Measurements from ENCODE around the gene PRG2.
A peak's percentile ranks its signal among the peaks of the same experiment; 100 is the strongest.

Gene PRG2

DNA sequence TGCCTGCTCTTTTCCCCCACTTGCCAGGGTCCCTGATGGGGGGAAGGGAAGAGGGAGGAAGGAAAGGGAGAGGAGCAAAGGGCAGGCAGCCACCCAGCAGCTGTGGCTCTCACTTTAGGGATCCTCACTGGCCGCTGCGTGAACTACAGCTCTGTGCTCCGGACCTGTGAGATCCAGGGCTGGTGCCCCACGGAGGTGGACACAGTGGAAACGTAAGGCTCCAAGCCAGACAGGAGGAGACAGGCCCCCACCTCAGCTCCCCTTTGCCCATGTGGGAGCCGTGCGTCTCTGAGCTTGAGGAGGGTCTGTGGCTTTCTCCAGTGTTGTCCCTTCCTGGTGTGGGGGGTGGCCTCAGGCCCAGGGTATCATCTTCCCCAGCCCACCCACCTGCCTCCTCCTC, 42.4 kb downstream of the PRG2 start (continued):
- TF ChIP-seq TCF4 (CRISPR knock-in tag; IDR thresholded peaks at IDR 0.05; ENCODE audit: borderline replicate concordance) (no peak), ZNF565 (CRISPR knock-in tag; conservative IDR thresholded peaks at IDR 0.05; ENCODE audit: low read depth) (no peak), ZNF70 (CRISPR knock-in tag; IDR thresholded peaks at IDR 0.05) (no peak), BACH2 (CRISPR knock-in tag; IDR thresholded peaks at IDR 0.05; ENCODE audit: borderline replicate concordance) (no peak), ISL1 (CRISPR knock-in tag; IDR thresholded peaks at IDR 0.05) (no peak), ZNF8 (CRISPR knock-in tag; IDR thresholded peaks at IDR 0.05) (no peak), OSR1 (CRISPR knock-in tag; IDR thresholded peaks at IDR 0.05) (no peak), ARNTL (CRISPR knock-in tag; IDR thresholded peaks at IDR 0.05; ENCODE audit: borderline replicate concordance, low read depth) (no peak), ZFP3 (CRISPR knock-in tag; IDR thresholded peaks at IDR 0.05) (no peak)
- TF ChIP-seq, protein P1, sequence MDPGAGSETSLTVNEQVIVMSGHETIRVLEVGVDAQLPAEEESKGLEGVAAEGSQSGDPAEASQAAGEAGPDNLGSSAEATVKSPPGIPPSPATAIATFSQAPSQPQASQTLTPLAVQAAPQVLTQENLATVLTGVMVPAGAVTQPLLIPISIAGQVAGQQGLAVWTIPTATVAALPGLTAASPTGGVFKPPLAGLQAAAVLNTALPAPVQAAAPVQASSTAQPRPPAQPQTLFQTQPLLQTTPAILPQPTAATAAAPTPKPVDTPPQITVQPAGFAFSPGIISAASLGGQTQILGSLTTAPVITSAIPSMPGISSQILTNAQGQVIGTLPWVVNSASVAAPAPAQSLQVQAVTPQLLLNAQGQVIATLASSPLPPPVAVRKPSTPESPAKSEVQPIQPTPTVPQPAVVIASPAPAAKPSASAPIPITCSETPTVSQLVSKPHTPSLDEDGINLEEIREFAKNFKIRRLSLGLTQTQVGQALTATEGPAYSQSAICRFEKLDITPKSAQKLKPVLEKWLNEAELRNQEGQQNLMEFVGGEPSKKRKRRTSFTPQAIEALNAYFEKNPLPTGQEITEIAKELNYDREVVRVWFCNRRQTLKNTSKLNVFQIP (CRISPR knock-in tag; IDR thresholded peaks at IDR 0.05; ENCODE audit: borderline replicate concordance, low read depth): no peak

DNA sequence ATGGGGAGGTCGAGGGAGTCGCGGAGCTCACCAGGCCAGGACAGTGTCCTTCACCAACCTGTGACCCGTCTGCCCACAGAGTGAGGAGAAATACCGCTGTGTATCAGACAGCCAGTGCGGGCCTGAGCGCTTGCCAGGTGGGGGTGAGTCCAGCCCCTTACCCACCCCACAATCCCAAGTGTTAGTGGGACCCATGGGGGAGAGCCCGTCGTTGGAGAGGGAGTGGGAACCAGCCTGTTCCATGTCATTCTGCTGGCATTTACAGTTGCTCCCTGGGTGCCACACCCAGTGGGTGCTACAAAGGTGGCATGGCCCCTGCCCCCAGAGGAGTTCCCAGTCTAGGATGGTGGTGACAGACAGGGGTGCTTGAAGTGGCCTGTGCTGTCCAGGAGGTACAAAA, 43.1 kb downstream of the PRG2 start:
- TF ChIP-seq BACH2 (CRISPR knock-in tag; IDR thresholded peaks at IDR 0.05; ENCODE audit: borderline replicate concordance) (no peak), PPARA (CRISPR knock-in tag; IDR thresholded peaks at IDR 0.05; ENCODE audit: borderline replicate concordance) (no peak), ZNF8 (CRISPR knock-in tag; IDR thresholded peaks at IDR 0.05) (no peak), ISL1 (CRISPR knock-in tag; IDR thresholded peaks at IDR 0.05) (no peak), ESRRG (CRISPR knock-in tag; IDR thresholded peaks at IDR 0.05) (no peak)
- TF ChIP-seq, protein P2, sequence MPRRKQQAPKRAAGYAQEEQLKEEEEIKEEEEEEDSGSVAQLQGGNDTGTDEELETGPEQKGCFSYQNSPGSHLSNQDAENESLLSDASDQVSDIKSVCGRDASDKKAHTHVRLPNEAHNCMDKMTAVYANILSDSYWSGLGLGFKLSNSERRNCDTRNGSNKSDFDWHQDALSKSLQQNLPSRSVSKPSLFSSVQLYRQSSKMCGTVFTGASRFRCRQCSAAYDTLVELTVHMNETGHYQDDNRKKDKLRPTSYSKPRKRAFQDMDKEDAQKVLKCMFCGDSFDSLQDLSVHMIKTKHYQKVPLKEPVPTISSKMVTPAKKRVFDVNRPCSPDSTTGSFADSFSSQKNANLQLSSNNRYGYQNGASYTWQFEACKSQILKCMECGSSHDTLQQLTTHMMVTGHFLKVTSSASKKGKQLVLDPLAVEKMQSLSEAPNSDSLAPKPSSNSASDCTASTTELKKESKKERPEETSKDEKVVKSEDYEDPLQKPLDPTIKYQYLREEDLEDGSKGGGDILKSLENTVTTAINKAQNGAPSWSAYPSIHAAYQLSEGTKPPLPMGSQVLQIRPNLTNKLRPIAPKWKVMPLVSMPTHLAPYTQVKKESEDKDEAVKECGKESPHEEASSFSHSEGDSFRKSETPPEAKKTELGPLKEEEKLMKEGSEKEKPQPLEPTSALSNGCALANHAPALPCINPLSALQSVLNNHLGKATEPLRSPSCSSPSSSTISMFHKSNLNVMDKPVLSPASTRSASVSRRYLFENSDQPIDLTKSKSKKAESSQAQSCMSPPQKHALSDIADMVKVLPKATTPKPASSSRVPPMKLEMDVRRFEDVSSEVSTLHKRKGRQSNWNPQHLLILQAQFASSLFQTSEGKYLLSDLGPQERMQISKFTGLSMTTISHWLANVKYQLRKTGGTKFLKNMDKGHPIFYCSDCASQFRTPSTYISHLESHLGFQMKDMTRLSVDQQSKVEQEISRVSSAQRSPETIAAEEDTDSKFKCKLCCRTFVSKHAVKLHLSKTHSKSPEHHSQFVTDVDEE (CRISPR knock-in tag; IDR thresholded peaks at IDR 0.05): no peak
- ATAC-seq: no peak

DNA sequence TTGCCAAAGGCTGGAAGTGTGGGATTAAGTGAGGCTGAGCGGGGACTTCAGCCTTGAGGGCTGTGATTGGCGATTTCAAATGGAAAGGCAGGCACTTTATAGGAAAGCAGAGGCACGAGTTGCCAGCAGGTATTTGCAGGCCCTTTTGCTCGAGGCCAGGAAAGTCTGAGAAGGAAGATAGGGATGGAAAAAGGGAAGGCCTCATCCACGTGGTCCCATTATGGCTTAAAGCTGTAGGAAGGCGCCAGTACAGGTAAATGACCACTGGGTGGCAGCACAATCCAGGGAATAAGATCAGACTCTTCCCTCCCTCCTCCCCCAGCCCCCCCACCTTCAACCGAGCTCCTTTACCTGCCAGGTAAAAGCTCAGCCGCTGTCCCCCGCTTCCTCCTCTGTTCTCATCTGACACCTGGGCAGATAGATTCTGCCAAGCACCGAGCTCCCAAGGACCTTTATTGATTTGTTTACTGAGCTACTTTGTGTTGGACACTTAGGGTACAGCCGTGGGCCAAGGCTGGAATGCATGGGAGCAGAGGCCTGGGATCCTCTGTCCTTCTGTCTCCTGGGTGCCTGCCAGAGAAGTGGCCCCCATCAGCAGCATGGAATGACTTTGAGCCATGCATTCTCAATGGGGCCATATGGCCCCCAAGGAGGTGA, 44.8 kb downstream of the PRG2 start:
- TF ChIP-seq, protein P3, sequence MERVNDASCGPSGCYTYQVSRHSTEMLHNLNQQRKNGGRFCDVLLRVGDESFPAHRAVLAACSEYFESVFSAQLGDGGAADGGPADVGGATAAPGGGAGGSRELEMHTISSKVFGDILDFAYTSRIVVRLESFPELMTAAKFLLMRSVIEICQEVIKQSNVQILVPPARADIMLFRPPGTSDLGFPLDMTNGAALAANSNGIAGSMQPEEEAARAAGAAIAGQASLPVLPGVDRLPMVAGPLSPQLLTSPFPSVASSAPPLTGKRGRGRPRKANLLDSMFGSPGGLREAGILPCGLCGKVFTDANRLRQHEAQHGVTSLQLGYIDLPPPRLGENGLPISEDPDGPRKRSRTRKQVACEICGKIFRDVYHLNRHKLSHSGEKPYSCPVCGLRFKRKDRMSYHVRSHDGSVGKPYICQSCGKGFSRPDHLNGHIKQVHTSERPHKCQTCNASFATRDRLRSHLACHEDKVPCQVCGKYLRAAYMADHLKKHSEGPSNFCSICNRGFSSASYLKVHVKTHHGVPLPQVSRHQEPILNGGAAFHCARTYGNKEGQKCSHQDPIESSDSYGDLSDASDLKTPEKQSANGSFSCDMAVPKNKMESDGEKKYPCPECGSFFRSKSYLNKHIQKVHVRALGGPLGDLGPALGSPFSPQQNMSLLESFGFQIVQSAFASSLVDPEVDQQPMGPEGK (CRISPR knock-in tag; IDR thresholded peaks at IDR 0.05; ENCODE audit: borderline replicate concordance): no peak
- no peak for TF ChIP-seq ZFP3 (CRISPR knock-in tag; IDR thresholded peaks at IDR 0.05)
- TF ChIP-seq, protein P1 (CRISPR knock-in tag; IDR thresholded peaks at IDR 0.05; ENCODE audit: borderline replicate concordance, low read depth): no peak
- no peak for TF ChIP-seq TCF4 (CRISPR knock-in tag; IDR thresholded peaks at IDR 0.05; ENCODE audit: borderline replicate concordance)
- TF ChIP-seq ESRRG (CRISPR knock-in tag; IDR thresholded peaks at IDR 0.05): no peak
- TF ChIP-seq ISL1 (CRISPR knock-in tag; IDR thresholded peaks at IDR 0.05): no peak
- no peak for TF ChIP-seq GLIS3 (CRISPR knock-in tag; IDR thresholded peaks at IDR 0.05)
- TF ChIP-seq, protein P4, sequence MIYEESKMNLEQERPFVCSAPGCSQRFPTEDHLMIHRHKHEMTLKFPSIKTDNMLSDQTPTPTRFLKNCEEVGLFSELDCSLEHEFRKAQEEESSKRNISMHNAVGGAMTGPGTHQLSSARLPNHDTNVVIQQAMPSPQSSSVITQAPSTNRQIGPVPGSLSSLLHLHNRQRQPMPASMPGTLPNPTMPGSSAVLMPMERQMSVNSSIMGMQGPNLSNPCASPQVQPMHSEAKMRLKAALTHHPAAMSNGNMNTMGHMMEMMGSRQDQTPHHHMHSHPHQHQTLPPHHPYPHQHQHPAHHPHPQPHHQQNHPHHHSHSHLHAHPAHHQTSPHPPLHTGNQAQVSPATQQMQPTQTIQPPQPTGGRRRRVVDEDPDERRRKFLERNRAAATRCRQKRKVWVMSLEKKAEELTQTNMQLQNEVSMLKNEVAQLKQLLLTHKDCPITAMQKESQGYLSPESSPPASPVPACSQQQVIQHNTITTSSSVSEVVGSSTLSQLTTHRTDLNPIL (CRISPR knock-in tag; IDR thresholded peaks at IDR 0.05; ENCODE audit: low read depth): no peak
- no peak for TF ChIP-seq RARB (CRISPR knock-in tag; IDR thresholded peaks at IDR 0.05)
- TF ChIP-seq PPARA (CRISPR knock-in tag; IDR thresholded peaks at IDR 0.05; ENCODE audit: borderline replicate concordance): no peak
- TF ChIP-seq, protein P2 (CRISPR knock-in tag; IDR thresholded peaks at IDR 0.05): no peak
- no peak for TF ChIP-seq BACH2 (CRISPR knock-in tag; IDR thresholded peaks at IDR 0.05; ENCODE audit: borderline replicate concordance)
- no peak for TF ChIP-seq CSDC2 (CRISPR knock-in tag; IDR thresholded peaks at IDR 0.05)
- TF ChIP-seq ZC3H10 (CRISPR knock-in tag; IDR thresholded peaks at IDR 0.05): no peak
- no peak for TF ChIP-seq ZNF565 (CRISPR knock-in tag; conservative IDR thresholded peaks at IDR 0.05; ENCODE audit: low read depth)
- ATAC-seq: peak; percentile 88
